ENCODE measurements around the gene SGMS2.

The SGMS2 gene

DNA sequence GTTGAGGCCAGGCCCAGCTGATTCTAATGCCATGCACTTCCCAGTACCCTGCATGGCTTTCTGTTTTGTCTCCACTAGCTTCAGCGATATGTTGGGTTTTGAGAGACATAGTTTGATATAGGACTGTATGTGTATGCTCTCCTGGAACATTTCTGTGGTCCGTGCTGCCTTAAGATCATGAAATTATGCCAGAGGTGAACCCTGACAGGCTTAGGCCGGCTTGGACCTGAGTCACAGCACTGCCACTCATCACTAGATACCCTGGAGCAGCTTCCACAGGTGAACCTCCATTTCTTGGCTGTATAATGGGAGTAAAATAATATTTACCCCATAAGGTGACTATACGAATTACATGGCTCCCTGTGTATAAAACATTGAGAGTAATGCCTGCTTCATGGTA, 6.4 kb downstream of the SGMS2 start:
- DNase-seq: no peak

DNA sequence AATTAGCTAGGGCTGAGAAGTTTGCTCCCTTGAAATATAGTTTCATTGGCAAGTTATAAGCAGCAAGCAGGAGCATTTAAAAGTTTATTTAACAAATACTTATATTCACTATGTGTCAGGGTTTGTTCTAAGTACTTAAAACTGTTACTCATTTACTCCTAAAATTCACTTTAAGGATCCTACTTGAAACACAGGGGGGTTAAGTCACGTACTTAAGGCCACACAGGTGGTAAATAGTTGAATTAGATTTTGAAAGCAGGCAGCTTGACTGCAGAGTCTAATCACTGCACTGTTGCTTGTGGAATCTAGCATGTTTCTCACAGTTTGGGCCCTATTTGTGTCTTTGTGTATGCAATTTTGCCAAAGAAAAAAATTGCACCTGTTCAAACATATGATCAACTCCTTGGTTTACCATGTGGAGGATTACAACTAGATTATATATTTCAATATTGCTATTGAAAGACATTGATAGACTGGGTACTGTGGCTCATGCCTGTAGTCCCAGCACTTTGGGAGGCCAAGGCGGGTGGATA, 7.6 kb downstream of the SGMS2 start:
- DNase-seq: no peak

DNA sequence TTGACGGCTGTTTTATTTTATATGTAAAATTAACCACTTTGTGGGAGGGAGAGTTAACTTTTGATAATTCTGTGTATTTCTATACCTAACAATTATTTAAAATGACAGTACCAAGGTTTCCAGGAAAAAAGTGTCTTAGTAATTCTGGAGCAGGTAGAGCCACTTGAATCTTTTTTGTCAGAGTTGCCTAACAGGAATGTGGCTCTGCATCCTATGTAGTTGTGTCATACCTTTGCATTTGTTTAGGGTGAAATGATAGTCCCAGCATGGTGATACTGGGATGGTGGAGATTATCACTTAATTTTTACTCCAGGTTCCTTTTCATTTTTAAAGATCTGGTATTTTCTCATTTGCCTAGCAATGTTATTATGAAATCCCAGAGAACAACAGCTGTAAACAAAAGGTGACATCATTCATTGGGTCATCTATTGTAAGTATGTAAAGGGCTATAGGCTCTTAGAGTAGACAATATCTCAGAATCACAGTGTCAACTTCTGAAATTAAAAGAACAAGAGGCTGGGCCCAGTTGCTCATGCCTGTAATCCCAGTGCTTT, 9.6 kb downstream of the SGMS2 start:
- DNase-seq: no peak

DNA sequence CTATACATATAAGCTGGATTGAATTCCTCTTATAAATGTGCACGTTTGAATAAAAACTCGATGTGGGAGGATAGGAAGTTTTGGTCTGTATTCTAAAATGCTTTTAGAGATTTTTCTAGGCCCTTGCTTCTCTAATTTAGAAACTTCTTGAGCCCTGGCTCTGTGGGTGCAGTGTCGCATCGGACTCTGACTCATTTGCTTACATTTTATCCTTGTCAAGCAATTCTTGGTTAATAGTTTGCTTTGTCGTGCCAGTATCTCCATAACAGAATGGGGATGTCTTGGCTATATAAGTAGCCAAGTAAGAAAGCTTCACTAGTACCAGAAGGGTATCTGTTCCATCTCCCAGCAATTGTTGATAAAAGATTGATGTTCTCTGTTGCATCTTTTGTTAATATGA, 10.7 kb downstream of the SGMS2 start:
- DNase-seq: no peak

DNA sequence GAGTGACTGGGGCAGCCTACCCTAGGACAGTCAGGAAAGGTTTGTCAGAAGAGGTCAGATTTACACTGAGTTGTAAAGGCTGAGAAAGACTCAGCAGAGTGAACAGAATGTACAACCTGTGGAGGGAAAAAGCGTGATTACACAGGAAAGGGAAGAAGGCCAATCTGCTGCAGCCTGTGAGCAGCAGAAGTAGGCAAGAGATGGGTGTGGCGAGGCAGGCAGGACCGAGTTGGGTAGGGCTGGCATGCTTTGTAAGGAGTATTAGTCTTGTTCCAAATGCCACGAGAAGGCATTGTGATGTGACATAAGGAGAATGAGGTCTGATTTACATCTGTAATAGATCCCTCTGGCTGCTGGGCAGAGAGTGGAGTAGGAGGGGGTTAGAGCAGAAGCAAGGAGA, 12.6 kb downstream of the SGMS2 start:
- DNase-seq: no peak

DNA sequence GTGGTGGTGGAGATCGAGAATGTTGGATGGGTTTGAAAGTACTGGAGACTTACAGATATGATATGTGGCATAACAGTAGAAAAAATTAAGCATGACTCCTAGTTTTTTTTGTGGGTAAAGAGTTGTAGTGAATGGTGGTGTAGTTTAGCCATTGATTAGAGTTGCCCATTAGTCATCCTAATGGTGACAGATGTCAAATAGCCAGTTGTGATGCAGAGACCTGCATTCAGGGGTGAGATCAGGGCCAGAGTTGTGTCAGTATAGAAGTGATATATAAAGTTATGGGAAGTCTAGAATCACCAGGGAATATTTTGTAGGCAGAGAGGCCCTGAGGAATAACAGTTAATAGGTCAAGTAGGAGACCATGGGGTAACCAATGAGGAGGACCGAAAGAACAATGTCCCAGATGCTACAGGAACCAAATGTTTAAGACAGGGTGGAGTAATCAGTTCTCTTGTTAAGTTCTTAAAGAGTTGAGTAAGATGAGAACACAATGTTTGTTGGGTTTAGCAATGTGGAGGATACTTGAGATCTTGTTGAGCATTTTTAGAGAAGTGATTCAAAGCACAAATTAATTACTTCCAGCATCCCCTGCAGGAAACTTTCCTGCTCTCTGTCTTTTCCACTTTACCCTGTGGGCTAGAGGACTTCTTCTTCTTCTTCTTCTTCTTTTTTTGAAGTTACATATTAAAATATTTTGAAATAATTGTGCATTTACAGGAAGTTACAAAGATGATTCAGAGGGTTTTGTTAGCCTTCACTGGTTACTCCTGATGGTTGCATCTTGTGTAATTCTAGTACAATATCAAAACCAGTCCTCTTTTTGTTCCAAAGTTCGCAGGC, 13.3 kb downstream of the SGMS2 start:
- no peak for DNase-seq

DNA sequence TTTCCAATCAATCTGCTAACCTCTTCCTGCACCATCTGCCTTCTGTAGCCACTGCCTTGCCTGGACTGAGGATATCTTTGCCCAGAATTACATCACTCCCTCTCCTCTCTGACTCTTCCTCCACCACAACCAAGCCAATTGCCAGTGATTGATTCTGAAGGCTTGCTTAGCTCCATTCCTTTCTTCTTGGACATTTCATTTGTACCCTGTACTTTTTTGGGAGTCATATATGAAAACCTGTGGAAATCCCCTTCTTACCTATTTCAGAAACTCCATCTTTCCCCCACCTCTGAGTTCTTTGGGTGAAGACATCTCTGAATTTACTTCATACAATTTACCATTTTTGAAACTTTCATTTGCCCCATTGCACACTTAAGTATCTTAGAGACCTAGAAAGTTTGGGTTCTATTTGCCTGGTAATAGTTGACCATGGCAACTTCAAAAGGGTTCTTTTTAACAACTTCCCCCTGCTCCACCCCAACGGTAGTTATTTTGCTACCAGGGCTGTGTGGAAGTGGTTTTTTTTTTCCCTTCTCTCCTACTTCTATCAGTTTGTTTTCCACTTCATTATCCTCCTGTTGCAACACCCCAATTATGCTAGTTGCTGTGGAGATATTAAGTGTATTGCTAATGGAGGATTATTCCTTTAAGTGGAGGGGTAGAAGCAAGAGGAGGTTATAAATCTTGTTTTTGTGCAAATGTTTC, 14.3 kb downstream of the SGMS2 start:
- no peak for DNase-seq

DNA sequence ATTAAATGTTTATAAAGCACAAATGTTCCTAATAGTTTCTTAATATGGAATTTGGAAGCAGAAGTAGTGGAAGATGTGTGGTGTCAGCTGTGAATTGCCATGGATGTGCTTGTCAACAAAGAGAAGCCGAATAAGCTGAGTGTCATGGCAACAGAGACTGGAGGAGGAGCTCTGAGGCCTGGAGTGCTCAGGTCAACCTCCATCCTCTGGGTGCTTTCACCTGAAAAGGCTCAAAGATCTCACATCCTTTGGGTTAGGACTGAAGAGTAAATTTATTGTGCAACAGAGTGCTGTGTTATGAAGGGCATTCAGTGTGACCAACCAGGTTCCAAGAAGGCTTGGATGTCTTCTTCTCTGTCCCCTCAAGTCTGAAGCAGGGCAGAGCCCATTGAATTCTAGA, 18.7 kb downstream of the SGMS2 start:
- DNase-seq: no peak

DNA sequence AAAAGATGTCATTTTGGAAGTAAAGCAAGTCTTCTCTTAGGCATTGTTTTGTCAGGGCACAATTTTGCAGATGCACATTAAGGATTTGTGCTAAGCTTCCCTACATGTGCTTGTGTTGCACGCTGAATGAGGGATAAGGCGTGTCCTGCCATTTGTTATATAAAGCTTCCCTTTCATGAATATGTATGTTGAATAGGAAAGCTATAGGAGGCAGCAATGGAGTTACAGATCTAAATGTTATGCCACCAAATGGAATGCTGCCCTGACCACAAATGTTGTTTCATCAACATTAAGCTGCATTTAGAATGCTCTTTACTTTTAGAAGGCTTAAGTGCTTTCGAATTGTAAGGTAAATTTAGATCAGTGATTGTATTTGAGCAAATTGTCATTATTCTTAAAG, 20.9 kb downstream of the SGMS2 start:
- DNase-seq: no peak

DNA sequence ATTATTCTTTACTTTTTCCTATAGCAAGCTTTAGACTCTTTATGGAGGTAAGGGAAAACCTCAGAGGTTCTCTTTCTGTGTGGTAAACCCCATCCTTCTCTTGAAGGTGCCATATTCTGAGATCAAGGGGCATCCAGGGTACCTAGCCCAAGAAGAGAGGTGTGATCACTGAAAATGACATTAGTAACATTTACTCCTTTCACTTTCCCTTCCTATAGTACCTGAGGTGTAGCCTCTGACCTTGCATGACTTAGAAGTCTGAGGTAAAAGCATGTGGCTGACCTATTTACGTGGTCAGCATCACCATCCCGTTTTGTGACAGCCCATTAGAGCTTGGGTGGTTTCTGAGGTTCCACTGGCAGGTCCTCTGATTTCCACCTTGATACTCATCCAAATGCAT, 25.7 kb downstream of the SGMS2 start:
- DNase-seq: no peak

DNA sequence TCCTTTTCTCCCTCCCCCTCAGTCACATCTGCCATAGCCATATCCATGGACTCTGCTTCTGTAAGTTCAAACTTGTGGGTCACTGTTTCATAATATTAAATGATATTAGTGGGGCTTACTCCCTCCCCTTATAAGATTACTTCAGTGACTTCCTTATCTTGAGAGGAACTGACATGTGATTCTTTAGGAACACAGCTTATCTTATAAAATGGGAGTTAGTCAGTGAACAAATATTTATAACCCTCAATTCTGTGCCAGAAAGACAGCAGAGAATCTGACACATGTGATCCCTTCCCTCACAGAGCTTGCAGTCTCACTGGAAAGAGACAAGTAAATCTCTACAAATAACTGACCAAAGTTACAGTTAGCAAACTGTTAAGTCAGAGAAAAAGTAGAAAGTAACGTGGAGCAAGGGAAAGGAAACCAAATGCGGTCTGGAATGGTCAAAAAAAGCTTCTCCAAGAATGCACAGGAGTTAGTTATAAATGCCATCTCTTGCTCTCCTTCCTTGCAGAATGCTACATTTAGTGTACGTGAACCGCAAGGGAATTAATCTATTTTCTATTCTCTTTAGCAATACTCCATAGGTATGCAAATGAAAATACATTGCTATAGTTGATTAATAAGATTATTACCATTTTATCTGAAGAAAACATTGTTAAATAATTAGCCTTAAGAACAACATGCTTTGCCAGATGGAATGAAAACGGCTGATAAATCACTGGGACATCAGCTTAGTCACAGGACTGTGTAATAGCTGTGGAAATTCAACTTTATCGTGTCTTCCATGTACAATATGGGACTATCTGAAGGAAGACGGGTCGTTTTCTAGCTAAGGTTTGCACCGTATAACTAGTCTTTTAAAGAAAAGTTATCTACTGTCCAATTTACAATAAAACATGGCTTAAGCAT, 29.0 kb downstream of the SGMS2 start:
- DNase-seq: no peak

DNA sequence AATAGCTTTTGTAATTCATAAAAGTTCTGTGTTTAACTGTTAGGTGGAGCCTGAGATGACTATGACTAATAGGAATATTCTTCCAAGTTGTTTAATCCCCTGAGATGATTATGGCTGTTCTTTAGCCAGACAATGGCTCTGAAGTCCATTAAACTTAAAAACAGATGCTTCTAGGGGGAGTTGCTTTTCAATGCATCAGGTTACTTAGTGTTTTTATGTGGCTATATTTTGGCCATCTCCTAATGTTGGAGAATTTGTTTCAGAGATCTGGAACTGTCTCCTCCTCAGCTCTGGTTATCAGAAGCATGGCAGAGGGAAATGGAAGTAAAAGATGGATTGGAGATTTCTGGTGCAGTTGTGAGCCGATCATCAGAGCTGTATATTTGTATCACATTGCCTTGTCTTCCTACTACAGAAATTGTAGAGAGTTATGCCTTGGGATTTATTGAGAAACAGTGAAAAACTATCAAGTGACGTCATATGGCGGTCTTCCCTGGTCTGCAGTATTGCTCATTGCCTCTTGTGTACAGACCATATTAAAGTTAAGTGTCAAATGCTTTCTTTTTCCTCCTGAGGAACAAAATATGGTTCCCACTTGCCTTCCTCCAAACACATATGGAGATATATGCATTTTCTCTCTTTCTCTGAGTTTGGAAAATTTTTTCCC, 29.8 kb downstream of the SGMS2 start:
- no peak for DNase-seq

DNA sequence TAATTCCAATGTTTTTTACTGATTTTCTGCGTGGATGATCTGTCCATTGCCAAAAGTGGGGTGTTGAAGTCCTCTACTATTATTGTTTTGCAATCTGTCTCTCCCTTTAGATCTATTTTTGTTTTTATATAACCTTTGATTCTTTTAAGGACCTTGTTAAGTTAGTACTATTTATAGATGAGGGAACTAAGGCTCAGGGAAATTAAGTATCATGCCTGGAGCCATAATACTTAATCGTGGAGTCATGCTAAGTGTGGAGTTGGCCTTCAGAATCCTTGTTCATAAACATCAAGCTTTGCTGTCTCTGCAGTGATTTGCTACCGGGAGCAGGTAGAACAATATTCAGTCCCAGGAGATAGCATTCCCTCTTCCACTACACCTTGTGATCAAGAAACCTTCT, 31.0 kb downstream of the SGMS2 start:
- no peak for DNase-seq

DNA sequence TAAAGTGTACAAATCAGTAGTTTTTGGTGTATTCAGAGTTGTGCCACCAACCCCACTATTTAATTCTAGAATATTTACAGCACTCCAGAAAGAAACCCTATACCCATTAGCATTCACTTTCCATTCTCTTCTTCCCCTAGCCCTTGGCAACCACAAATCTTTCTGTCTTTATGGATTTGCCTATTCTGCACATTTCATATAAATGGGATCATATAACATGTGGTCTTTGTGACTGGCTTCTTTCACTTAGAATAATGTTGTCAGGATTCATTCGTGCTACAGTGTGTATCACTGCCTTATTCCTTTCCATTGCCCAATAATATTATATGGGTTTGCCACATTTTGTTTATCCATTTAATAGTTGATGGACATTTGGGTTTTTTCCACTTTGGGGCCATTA, 32.2 kb downstream of the SGMS2 start:
- DNase-seq: no peak

DNA sequence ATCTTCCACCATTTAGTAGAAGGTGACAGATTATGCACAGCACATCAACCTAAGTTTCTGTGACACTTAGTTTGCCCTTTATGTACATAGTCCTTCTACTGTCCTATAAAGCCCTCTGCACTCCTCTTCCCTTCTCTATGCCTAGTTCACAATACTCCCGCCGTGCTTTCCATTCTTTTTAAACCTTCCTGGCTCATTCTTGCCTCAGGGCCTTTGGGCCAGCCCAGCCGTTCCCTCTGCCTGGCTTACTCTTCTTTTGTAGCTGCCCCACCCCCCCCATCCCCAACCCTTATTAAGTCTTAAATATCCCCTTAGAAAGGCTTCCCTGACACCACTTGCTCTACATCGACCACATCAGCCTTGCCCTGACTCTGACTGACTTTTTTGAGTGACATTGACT, 33.0 kb downstream of the SGMS2 start:
- DNase-seq: no peak

DNA sequence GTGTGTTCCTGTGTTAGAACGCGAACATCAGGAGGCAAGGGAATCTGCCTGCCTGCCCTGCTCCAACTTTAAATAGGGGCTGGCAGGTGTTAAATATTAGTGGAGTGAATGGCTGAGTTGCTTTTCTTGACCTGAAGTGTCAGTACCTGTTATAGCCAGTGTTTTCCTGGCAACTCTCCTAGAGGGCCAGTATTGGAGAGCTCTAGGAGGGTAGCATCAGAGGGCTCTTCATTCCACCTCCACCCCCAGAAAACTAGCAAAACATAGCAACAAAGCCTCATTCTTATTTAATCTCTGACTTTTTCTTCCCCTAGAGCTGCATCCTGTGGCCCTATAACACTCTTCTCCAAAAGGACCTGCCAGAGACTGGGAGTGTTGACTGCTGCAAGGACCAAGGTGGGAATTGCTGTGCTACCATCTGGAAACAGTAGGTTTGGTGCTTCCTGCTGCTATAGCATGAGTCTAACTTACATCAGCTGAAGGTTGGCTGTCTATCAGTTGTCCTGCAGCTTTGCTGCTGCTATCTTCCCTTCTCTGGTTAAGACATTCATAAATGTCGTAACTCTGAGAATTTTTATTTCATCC, 33.5 kb downstream of the SGMS2 start:
- no peak for DNase-seq

DNA sequence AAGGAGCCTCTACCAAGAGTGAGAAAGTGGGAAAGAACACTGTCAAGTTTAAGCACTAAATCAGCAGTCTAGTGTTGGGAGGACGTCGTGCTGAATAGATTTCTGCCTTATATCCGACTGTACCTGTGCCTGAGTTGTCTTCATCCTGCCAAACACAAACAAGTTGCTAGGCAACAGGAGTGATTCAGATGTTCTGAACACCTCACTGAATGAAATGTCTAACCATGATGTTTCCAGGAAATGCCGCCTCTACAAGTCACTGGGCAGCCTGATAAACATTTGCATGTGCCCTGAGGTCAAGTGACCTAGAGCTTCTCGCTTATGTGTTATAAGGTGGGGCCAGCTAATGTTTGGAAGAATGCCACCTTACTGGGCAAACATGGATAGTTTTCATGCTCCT, 37.9 kb downstream of the SGMS2 start:
- DNase-seq: no peak

DNA sequence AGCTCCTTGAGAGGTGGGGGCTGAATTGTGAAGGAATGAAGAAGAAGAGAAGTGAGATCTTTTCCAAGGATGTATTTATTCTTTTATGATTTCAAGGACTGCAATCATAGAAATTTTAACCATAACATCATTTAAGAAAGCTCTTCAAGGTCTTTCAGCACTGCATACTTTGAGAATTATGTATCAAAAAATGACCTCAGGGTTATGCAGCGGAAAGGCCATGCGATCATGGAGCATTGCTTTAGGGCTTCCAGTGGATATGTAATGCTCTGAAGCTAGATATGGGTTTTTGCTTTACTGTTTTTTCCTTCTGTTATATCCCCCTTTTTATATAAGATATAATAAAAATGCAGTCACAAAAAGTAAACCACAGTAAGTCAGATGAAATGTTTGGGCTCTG, 38.7 kb downstream of the SGMS2 start:
- DNase-seq: no peak

DNA sequence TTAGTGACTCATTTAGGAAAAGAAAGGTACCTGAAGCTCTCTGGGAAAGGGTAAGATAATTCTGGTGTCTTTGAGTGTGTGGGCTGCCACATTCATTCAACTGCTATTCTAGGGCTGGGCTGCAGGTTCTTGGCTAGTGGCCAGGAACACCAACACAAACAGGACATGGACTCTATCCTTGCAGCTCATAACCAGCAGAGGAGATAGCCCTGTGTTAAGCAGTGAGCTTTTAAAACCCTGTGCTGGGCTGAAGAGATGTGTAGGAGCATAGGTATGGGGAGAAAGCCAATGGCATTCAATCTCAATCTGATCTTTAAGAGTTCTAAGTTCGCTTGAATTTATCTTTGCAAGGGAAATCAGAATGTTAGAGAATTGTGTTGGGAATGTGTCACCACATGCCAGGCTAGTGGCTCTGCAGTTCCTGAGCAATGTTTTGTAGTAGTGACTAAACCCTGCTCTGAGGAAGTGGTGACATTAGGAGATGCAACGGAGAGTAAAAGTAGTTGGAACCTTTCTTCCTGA, 39.2 kb downstream of the SGMS2 start:
- no peak for DNase-seq

DNA sequence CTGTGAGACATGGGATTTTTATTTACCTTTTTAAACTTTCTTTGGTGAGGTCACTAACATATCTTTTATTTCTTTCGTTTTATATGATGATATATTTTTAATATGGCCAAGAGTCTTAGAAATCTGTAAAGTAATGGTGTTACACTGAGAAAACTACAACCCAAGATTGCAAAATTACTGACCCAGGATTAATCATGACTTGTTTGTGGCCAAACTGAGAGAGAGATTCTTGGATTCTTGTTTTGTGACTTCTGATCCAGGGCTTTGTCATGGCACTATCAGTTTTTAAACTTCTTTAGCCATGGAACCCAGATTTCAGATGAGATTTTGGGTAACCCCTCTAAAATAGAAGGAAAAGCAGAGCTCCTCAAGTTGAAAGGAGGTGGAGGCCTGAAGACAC, 42.0 kb downstream of the SGMS2 start:
- no peak for DNase-seq

DNA sequence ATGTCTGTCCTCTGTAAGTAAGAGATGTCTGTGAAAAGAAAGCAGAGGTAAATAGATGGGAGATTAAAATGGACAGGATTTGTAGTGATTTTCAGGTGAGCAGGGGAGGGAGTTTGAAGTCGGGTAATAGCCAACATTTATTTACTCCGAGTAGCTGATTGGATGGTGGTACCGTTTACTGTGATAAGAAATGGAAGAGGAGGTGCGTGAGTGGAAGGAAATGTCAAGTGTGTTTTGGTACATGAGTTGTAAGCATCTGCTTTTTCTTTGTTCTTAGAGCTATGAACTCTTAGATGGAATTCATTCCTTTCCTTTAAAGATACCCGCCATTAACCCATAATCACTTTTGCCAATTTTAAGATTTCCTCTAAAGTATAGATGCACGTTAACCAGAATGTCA, 45.5 kb downstream of the SGMS2 start:
- no peak for DNase-seq
